Cardiac fibroblast (primary cell): Measurements from ENCODE around the gene MAP2K2.
A peak's percentile ranks its signal among the peaks of the same experiment; 100 is the strongest.

Experiments used
- DNase-seq, 2 donors: peaks; one replicate each; pipeline versions ENCODE4 v3.0.0 to v3.0.0-alpha.2; 2010; ENCODE audit warnings: low read depth in 2 of 2
- H3K4me3 ChIP-seq, 2 donors: replicated peaks in 1 of 2; 1 replicate in 1 of 2; 2 replicates in 1 of 2; pipeline ENCODE4 v1.5.1; 2011; ENCODE audit warnings: low read depth in 2 of 2, low read length in 2 of 2, mild to moderate bottlenecking in 2 of 2, moderate library complexity in 1 of 2
- TF ChIP-seq, protein P1 (sequence below): IDR thresholded peaks from one replicate; pipeline ENCODE4 v1.5.1; 2011; ENCODE audit warnings: low read depth, mild to moderate bottlenecking, low read length, inconsistent platforms

MAP2K2 gene

DNA sequence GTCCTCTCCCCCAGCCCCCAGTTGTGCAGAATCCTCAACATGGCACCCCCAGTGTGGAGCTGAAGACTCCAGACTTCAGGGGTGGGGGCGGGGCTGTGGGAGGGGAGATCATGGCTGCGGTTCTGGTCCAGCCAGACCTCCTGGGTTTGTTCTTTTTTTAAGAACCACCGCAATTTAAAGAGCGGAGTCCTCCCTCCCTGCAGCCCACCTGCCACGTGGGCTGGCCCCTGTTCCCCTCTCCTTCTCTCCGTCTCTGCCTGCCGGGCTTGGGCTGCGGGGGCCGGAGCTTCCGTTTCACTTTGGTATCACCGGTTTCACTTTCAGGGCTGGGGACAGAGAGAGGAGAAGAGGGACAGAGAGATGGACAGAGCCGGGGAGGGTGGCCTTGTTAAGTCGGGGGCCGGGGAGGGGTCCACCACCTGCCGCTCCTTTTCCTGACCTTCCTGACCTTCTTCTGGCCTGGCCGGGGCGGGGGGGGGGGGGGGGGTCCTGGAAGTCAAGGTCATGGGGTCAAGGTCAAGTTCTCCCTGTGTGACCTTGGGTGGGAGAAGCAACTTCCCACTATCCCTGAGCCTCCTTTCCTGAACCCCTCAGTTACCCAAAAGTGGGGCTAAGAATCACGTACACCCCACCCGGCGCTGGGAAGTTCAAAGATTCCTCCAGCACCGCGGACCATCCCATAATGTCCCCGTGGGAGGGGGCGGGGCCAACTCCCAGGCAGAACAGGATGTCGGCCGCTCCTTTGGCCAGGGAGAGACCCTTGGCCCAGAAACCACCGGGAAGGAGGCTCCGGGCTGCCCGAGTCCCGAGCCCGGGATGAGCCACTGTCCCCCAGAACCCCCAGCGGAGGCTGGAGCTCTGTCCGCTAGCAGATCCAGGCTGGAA lies 45.9 kb downstream of the MAP2K2 start:
- peak overlapping the region; percentile 49 to 51 for H3K4me3 ChIP-seq
- peak; percentile 33 to 54 for DNase-seq
- TF ChIP-seq, protein P1, sequence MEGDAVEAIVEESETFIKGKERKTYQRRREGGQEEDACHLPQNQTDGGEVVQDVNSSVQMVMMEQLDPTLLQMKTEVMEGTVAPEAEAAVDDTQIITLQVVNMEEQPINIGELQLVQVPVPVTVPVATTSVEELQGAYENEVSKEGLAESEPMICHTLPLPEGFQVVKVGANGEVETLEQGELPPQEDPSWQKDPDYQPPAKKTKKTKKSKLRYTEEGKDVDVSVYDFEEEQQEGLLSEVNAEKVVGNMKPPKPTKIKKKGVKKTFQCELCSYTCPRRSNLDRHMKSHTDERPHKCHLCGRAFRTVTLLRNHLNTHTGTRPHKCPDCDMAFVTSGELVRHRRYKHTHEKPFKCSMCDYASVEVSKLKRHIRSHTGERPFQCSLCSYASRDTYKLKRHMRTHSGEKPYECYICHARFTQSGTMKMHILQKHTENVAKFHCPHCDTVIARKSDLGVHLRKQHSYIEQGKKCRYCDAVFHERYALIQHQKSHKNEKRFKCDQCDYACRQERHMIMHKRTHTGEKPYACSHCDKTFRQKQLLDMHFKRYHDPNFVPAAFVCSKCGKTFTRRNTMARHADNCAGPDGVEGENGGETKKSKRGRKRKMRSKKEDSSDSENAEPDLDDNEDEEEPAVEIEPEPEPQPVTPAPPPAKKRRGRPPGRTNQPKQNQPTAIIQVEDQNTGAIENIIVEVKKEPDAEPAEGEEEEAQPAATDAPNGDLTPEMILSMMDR = no peak

DNA sequence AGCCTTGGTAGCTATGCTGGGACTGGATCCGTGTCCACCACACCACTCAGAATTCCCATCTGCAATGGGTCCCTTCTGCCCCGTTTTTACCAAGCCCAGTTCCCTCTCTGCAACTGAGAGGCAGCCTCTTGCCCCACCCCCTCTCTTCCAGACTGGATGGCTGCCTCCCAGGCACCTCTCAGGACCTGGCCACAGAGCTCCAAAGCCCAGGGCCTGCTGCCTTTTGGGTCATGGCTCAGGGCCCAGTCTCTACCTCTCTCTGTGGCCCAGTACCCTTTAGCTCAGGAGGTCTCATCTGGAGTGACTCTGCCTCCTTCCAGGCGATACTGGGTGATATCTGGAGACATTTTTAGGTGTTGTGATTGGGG lies 46.9 kb downstream of the MAP2K2 start:
- TF ChIP-seq, protein P1 = no peak
- H3K4me3 ChIP-seq = no peak overlapping the region

DNA sequence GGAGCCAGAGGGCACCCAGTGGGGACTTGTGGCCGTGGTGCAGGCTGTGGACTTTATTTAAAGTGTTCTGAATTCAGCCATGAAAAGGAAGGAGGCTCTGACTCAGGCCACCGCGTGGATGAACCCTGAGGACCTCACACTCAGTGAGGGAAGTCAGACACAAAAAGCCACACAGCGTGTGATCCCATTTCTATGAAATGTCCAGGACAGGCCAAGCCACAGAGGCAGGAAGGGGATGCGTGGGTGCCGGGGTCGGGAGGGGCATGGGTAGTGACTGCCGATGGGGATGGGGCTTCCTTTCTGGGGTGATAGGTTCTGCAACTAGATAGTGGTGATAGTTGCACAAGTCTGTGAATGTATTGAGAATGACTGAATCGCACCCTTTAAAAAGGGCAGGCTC lies 48.5 kb downstream of the MAP2K2 start:
- peak in 1 of 2 donors; percentile 38 for DNase-seq
- TF ChIP-seq, protein P1 = no peak
- H3K4me3 ChIP-seq = no peak overlapping the region

More for the DNA sequence above, 46.9 kb downstream of the MAP2K2 start:
- DNase-seq = no peak

DNA sequence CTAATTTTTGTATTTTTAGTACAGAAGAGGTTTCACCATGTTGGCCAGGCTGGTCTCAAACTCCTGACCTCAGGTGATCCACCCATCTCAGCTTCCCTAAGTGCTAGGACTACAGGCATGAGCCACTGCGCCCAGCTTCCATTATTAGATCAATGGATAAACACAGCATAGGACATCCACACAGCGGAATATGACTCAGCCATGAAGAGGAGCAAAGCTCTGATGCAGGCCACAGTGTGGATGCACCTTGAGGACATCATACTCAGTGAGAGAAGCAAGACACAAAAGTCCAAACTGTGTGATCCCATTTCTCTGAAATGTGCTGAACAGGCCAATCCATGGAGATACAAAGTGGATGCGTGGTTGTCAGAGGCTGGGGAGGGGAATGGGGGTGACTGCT lies 52.3 kb downstream of the MAP2K2 start:
- TF ChIP-seq, protein P1 = no peak
- DNase-seq = no peak
- no peak overlapping the region for H3K4me3 ChIP-seq

DNA sequence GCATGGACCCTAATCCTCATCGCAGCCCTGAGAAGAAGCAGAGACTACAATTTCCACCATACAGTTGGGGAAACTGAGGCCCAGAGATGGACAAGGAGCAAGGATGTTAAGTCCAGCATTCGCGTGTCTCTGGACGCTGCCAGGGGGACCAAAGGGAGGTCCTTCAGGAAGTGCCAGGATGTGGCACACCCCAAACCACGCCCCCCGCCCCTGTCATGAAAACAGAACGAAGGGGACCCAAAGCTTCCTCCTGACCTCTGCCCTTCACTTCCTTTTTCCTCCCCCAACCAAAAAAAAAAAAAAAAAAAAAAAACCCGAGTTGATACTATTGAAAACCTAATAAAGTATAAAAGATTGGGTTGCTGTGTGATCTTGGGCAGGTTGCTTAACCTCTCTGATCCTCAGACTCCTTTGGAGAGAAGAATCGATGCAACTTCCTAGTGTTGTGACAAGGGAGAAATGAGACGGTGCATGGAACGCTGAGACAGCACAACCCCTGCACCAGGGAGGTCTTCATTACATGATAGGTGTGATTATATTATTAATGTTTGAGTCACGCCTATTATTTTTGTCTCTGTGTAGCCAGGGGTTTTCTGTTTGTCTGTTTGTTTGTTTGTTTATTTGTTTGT lies 54.5 kb downstream of the MAP2K2 start:
- TF ChIP-seq, protein P1 = no peak
- no peak overlapping the region for H3K4me3 ChIP-seq
- DNase-seq = no peak

DNA sequence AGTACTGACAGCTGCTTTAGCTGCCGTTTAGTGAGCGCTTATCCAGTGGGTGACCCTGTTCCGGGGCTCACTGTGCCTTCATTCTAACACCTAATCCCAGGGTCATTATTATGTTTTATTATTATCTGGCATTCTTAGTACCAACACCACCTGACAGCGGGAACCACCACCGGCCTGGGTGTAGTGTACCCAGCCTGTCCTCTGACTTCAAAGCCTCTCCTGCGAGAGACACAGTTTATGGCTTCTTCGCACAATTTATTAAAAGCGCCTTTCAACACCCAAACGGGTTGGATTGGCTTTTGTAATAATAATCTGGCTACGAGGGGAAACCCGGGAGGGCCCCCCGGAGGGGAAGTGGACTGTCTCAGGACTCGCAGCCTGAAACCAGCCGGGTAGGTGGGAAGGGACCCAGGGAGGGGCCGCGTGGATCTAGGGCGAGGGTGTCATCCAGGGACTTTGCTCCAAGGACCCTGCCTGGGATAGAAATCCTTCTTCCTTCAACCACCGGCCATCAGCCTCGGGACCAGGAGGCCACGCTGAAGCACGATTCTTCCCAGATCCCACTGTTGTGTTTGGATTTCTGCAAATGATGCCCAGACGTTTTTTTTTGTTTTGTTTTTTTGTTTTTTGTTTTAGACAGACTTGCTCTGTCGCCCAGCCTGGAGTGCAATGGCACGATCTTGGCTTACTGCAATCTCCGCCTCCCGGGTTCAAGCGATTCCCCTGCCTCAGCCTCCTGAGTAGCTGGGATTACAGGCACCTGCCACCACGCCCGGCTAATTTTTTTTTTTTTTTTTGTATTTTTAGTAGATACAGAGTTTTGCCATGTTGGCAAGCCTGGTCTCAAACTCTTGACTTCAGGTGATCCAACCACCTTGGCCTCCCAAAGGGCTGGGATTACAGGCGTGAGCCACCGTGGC lies 55.6 kb downstream of the MAP2K2 start:
- DNase-seq = no peak
- TF ChIP-seq, protein P1 = no peak
- H3K4me3 ChIP-seq = peak overlapping the region; percentile 46 to 81
